Measurements from ENCODE around the gene CCDC127.
"Not testable (repeated sequence)": the region's sequence is repeated elsewhere in the genome, so short reads cannot be mapped to it uniquely, and the experiment has no call there.

Gene CCDC127

GRCh38 chr5:252546-252945 lies 34.6 kb upstream of the CCDC127 start:
- Histone ChIP-seq H3K27ac (no peak overlapping the region), H3K36me3 (replicated peaks) (peaks cover 28% of the 10 kb centered on the region), H3K27me3 (replicated peaks) (no peaks in the 10 kb centered on the region), H3K4me3 (ENCODE audit: low read depth, low read length) (no peak overlapping the region)
- TF ChIP-seq CTCF (IDR thresholded peaks at IDR 0.05; ENCODE audit: low read depth, low read length, missing control alignments), result no peak
- no peak for DNase-seq
- in situ Hi-C loops (cut with HindIII; ENCODE audit: low pct_ligation_motif_present, low sequenced_read_pairs), result no loop called here

- H3K27me3 ChIP-seq (replicated peaks); H3K4me3 ChIP-seq (ENCODE audit: low read depth, low read length); in situ Hi-C loops (cut with HindIII; ENCODE audit: low pct_ligation_motif_present, low sequenced_read_pairs); DNase-seq; H3K27ac ChIP-seq: not testable (repeated sequence)
- H3K36me3 ChIP-seq (replicated peaks), result peaks cover 28% of the 10 kb centered on the region
Measured at GRCh38 chr5:251975-252374, 34.0 kb upstream of the CCDC127 start.

- peaks cover 26% of the 10 kb centered on the region for H3K36me3 ChIP-seq (replicated peaks)
- H3K27ac ChIP-seq; DNase-seq; H3K27me3 ChIP-seq (replicated peaks); H3K4me3 ChIP-seq (ENCODE audit: low read depth, low read length); in situ Hi-C loops (cut with HindIII; ENCODE audit: low pct_ligation_motif_present, low sequenced_read_pairs): not testable (repeated sequence)
Measured at GRCh38 chr5:251538-251937, 33.6 kb upstream of the CCDC127 start.

GRCh38 chr5:251016-251415 lies 33.1 kb upstream of the CCDC127 start:
- in situ Hi-C loops (cut with HindIII; ENCODE audit: low pct_ligation_motif_present, low sequenced_read_pairs), result not testable (repeated sequence)

GRCh38 chr5:250396-250795 lies 32.4 kb upstream of the CCDC127 start:
- H3K4me3 ChIP-seq (ENCODE audit: low read depth, low read length); H3K27me3 ChIP-seq (replicated peaks); in situ Hi-C loops (cut with HindIII; ENCODE audit: low pct_ligation_motif_present, low sequenced_read_pairs); DNase-seq; H3K27ac ChIP-seq: not testable (repeated sequence)
- H3K36me3 ChIP-seq (replicated peaks), result peaks cover 26% of the 10 kb centered on the region

More at GRCh38 chr5:251016-251415, 33.1 kb upstream of the CCDC127 start:
- H3K27ac ChIP-seq; H3K27me3 ChIP-seq (replicated peaks); DNase-seq; H3K4me3 ChIP-seq (ENCODE audit: low read depth, low read length): not testable (repeated sequence)
- H3K36me3 ChIP-seq (replicated peaks), result peaks cover 26% of the 10 kb centered on the region

- in situ Hi-C loops (cut with HindIII; ENCODE audit: low pct_ligation_motif_present, low sequenced_read_pairs), result not testable (repeated sequence)
Measured at GRCh38 chr5:245717-246116, 27.8 kb upstream of the CCDC127 start.

GRCh38 chr5:243683-244367 lies 25.9 kb upstream of the CCDC127 start:
- H3K27me3 ChIP-seq (replicated peaks); in situ Hi-C loops (cut with HindIII; ENCODE audit: low pct_ligation_motif_present, low sequenced_read_pairs); H3K27ac ChIP-seq; H3K4me3 ChIP-seq (ENCODE audit: low read depth, low read length); DNase-seq: not testable (repeated sequence)
- peaks cover 37% of the 10 kb centered on the region for H3K36me3 ChIP-seq (replicated peaks)

More at GRCh38 chr5:245717-246116, 27.8 kb upstream of the CCDC127 start:
- not testable (repeated sequence) for DNase-seq; H3K27me3 ChIP-seq (replicated peaks); H3K4me3 ChIP-seq (ENCODE audit: low read depth, low read length); H3K27ac ChIP-seq
- peaks cover 40% of the 10 kb centered on the region for H3K36me3 ChIP-seq (replicated peaks)

GRCh38 chr5:241045-241669 lies 23.2 kb upstream of the CCDC127 start:
- in situ Hi-C loops (cut with HindIII; ENCODE audit: low pct_ligation_motif_present, low sequenced_read_pairs); H3K4me3 ChIP-seq (ENCODE audit: low read depth, low read length); H3K27me3 ChIP-seq (replicated peaks); H3K27ac ChIP-seq: not testable (repeated sequence)
- DNase-seq, result peak; percentile 56
- peaks cover 34% of the 10 kb centered on the region for H3K36me3 ChIP-seq (replicated peaks)

- in situ Hi-C loops (cut with HindIII; ENCODE audit: low pct_ligation_motif_present, low sequenced_read_pairs); DNase-seq; H3K4me3 ChIP-seq (ENCODE audit: low read depth, low read length); H3K27ac ChIP-seq; H3K27me3 ChIP-seq (replicated peaks): not testable (repeated sequence)
- peaks cover 36% of the 10 kb centered on the region for H3K36me3 ChIP-seq (replicated peaks)
Measured at GRCh38 chr5:240550-240949, 22.6 kb upstream of the CCDC127 start.

GRCh38 chr5:237931-238330 lies 20.0 kb upstream of the CCDC127 start:
- peak; percentile 58 for DNase-seq
- in situ Hi-C loops (cut with HindIII; ENCODE audit: low pct_ligation_motif_present, low sequenced_read_pairs); H3K27ac ChIP-seq; H3K4me3 ChIP-seq (ENCODE audit: low read depth, low read length); H3K27me3 ChIP-seq (replicated peaks): not testable (repeated sequence)
- peaks cover 50% of the 10 kb centered on the region for H3K36me3 ChIP-seq (replicated peaks)

- DNase-seq; H3K27ac ChIP-seq; in situ Hi-C loops (cut with HindIII; ENCODE audit: low pct_ligation_motif_present, low sequenced_read_pairs); H3K4me3 ChIP-seq (ENCODE audit: low read depth, low read length); H3K27me3 ChIP-seq (replicated peaks): not testable (repeated sequence)
- H3K36me3 ChIP-seq (replicated peaks), result peaks cover 41% of the 10 kb centered on the region
Measured at GRCh38 chr5:235527-235926, 17.6 kb upstream of the CCDC127 start.

Data from brain microvascular endothelial cell (primary cell).